Activated T-helper 1 cell treated with Interleukin-2 at 50 U/mL for 16 hours (primary cell): ENCODE results near the gene IP6K1.
"Not testable (repeated sequence)": the region's sequence is repeated elsewhere in the genome, so short reads cannot be mapped to it uniquely, and the experiment has no call there.

Experiments used
- DNase-seq: peaks from one replicate; pipeline ENCODE4 v3.0.0-alpha.2; 2020; ENCODE audit warnings: low read depth

IP6K1 gene

DNA sequence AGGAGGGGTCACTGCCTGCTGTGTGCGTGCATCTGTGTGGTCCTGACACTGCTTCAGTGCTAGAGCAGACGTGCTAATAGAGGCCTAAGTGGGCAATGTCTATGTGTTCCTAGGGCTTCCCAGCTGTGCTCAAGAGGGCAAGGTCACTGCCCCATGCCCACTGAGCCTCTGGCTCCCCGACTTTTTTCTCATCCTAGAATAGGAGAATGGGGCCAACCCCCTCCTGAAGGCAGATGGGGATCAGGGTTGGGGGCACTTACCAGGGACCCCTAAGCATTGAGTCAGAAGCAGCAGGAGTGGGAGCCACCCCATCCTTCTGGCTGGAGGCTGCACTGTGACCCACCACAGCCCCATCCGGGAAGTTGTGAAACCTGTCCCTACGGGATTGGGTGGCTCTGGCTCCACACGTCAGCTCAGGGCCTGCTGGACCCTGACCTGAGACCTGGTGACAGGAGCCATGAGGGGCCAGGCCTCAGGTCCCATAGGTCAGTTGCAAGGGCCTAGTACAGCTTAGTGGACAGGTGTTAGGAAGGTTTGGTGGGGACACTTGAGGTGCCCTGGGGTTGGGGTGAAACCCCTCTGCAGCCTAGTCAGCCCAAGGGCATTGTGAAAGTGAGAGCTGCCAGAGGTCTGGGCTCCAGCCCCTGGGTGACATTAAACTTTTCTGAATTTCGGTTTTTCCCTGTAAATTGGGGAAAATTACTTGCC lies 97.8 kb downstream of the IP6K1 start:
- DNase-seq, result not testable (repeated sequence)

DNA sequence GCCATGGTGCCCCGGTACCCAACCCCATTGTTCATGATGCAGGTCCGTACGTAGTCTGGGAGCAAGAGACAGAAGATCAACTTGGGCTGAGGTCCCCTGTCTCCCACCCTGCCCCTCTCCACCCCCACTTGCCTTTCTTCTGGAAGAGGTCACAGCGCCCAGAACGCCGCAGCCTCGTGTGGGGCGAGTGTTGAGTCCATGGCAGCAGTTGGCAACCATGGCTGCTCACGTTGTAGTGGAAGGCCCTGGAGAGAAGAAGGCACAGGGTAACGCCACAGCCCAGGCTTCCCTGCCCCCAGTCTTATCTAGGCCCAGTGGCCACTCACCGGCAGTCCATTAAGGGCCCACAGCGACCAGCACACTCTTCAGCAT lies 98.9 kb downstream of the IP6K1 start:
- not testable (repeated sequence) for DNase-seq

DNA sequence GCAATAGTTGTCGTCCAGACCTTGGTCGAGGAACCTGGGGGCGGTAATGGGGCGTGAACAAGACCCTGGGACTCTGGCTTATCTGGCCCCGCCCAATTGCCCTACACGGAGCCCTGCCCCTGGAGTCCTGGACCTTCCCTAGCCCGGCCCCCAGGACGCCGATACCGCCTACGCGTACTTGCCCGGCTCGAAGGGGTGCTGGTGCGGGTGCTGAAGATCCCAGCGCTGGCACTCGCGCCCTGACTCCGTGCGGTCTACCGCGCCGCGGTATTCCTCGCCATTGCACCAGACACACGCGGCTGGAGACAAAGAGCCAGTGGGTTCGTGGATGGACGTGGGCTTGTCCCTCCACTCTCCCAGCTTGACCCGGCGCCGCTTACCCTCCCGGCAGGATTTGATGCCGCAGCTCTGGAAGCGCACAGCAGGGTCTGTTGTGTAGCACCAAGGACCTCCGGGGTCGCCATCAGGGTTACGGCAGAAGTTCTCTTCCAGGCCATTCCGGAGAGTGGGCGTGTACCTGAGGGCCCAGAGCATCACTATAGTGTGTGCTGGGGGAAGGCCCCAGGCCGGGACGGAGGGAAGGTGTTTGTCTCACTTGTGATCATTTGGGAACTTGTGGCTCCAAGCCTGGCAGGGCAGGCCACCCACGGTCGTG lies 99.4 kb downstream of the IP6K1 start:
- not testable (repeated sequence) for DNase-seq

DNA sequence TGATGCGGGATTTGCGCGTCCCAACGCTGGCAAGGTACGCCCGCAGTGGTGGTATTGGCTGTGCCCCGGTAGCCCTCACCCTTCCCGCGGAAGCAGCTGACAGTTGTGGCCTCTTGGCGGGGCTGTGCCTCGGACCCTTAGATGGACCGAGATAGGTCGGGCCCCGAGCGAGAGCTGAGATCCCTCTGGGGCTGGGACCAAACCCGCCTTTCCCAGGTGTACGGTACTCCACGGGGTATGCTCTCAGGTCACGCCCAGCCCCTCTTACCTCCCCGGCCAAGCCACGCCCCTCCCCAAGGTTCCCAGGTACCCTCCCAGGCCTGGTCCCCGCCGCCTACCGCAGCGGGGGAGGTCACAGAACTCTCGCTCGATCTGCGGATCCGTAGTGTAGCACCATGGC lies 100.0 kb downstream of the IP6K1 start:
- DNase-seq, result not testable (repeated sequence)

DNA sequence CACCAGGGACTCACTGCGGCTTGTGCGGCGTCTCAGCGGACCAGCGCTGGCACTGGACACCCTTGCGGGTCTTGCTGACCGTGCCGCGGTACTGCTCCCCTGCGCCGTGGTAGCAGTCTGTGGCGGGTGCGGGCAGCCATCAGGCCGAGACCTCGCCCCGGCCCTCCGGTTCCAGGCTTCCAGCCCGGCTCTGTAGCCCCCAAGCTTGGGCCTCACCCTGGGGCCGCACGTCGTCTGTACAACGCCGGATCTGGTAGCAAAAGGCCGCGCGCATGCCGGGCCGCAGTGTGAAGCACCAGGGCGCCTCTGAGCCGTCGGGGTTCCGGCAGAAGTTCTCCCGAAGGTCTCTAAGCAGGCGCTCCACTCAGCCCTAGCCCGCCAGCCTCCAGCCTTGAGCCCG lies 100.5 kb downstream of the IP6K1 start:
- DNase-seq, result not testable (repeated sequence)

DNA sequence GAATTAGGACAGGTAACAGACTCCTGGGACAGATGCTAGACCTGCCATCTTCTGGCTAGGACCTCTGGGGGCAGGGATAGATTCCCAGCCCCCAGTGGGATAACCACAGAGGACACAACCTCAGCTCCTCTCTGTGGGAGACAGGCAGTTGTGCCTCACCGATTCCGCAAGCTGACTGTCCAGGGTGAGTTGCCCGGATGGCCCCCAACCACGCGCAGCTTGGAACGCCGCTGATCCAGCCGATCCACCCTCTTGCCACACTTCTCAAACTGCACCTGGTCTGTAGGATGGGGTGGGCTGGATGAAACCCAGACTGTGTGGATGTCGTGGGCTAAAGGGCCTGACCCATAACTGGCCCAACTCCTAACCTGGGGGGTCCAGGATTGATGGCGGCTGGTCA lies 101.2 kb downstream of the IP6K1 start:
- not testable (repeated sequence) for DNase-seq

DNA sequence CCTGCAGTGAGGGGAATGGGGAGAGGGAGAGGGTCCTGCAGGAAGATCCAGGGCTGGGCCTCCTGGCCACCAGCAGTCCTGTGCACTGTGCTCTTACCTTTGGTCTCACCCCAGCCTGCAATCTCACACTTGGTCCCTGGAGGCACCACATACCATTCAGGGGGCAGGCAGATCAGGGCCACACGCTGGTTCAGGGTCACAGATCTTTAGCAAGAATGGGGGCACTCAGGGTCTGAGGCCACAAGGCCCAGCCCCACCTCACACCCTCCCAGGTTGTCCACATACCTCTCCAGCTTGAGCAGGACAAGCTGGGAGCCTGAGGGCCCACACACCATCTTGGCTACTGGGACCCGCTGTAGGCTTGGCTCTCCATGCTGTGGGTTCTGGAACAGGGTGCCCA lies 101.9 kb downstream of the IP6K1 start:
- not testable (repeated sequence) for DNase-seq

GRCh38 chr3:49683162-49683561 lies 103.2 kb downstream of the IP6K1 start:
- no peak for DNase-seq

DNA sequence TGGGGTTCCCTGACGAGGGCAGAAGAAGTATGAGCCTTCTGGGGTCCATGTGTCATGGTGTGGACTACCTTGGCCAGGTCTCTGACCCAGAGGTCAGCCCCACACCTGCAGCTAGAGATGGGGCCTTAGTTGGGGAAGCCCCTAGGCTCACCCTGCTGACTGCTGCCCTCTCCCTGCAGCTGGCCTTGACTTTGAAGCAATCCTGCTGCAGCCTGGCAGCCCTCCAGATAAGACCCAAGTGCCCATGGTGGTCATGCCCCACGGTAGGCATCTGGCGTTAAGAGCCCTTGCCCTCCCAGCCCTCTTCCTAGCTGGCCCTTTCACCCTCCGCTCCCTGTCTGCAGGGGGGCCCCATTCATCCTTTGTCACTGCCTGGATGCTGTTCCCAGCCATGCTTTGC lies 104.8 kb downstream of the IP6K1 start:
- no peak for DNase-seq

DNA sequence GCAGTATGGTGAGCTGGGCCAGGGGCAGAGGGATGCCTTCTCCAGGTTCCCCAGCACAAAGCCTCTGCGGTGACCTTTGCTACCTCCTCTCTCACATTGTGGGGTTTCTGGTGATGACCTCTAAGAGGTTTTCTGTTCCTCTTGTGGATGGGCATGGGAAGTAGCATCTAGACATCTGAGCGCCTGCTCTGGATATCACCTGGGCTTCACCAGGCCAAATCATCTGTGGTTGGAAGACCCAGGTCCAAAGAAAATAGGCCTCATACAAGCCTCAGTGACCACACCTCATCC lies 105.2 kb downstream of the IP6K1 start:
- DNase-seq, result no peak

- DNase-seq, result no peak
Observed at GRCh38 chr3:49680493-49681231, 105.7 kb downstream of the IP6K1 start.

DNA sequence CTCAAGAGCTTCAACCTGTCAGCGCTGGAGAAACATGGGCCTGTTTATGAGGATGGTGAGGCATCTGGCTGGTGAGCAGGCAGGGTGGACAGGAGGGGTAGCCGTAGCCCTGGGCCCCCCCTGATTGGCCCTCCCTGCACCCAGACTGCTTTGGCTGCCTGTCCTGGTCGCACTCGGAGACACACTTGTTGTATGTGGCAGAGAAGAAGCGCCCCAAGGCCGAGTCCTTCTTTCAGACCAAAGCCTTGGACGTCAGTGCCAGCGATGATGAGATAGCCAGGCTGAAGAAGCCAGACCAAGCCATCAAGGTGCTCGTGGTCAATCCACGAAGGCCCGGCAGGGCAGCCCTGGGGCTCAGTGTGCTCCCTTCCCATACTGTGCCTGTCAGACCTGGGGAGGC lies 110.4 kb downstream of the IP6K1 start:
- no peak for DNase-seq

DNA sequence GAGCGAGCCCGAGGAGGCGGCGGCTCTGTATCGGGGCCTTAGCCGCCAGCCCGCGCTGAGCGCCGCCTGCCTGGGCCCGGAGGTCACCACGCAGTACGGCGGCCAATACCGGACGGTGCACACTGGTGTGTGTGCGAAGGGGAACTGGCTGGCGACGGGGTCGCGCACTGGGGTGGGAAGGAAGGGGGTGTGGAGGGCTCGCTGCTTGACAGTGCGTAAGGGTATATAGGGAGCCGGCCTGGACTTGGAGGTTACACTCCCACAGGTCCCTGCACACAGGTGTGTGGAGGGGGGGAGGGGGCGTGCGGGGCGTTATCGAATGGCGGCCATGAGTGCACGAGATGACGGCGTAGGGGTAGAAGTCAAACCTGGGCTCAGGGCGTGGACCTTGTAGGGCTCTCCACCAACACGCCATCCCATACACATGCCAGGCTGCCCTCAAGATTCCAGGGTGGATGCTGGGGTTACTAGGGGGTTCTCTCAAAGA lies 111.8 kb downstream of the IP6K1 start:
- no peak for DNase-seq
